GM21515 (cell line): ENCODE measurements around the gene B3GALT4.
A peak's percentile ranks its signal among the peaks of the same experiment; 100 is the strongest.

Experiments
- ATAC-seq: cut with Tn5 transposase; IDR thresholded peaks from one replicate; pipeline ENCODE4 v1.9.1; 2021; ENCODE audit not compliant: unreplicated experiment

Gene B3GALT4

GRCh38 chr6:33288921-33289783 lies 12.2 kb downstream of the B3GALT4 start, which contains the start of the genes PFDN6 and WDR46:
TSS of gene PFDN6 (plus strand) at chr6:33289601. CDS start at chr6:33289857, 256 bp downstream.
TSS of gene WDR46 (minus strand) at chr6:33289239. CDS start at chr6:33289170, 69 bp downstream.
- peak; percentile 72 for ATAC-seq

- peak; percentile 14 for ATAC-seq
Measured at GRCh38 chr6:33289784-33290315, 12.9 kb downstream of the B3GALT4 start.

- ATAC-seq = no peak
Measured at GRCh38 chr6:33290459-33290858, 13.5 kb downstream of the B3GALT4 start.

GRCh38 chr6:33292996-33293682 lies 16.2 kb downstream of the B3GALT4 start:
- ATAC-seq = no peak

GRCh38 chr6:33294086-33294823 lies 17.3 kb downstream of the B3GALT4 start:
- ATAC-seq = no peak

- no peak for ATAC-seq
Measured at GRCh38 chr6:33295621-33296369, 18.9 kb downstream of the B3GALT4 start.

DNA sequence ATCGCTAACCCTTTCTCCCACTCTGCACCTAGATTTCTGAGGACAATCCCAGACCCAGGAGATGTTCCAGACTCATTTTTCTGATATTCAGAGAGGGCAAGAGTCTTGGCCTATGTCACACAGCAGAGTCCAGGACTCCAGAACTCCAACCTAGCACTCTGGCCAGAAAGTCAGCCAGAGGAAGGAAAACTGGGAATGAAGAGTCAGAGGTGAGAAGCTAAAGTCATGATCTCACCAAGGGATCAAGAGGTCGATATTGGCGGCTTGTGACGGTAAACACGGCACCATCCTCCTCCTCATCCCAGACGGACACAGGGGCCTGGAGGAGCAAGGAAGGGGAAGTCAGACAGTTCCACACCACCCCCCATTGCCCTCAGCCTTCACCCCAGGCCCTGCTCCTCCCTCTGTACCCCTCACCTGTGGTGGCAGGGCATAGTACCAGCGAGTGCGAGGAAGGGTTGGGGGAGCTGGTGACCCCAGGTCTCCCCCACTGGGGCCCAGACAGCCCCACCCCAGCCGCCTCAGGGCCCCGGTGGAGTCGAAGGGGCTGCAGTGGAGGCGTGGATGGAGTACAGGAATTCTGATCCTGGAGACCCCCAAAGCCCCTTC lies 20.0 kb downstream of the B3GALT4 start:
- no peak for ATAC-seq

DNA sequence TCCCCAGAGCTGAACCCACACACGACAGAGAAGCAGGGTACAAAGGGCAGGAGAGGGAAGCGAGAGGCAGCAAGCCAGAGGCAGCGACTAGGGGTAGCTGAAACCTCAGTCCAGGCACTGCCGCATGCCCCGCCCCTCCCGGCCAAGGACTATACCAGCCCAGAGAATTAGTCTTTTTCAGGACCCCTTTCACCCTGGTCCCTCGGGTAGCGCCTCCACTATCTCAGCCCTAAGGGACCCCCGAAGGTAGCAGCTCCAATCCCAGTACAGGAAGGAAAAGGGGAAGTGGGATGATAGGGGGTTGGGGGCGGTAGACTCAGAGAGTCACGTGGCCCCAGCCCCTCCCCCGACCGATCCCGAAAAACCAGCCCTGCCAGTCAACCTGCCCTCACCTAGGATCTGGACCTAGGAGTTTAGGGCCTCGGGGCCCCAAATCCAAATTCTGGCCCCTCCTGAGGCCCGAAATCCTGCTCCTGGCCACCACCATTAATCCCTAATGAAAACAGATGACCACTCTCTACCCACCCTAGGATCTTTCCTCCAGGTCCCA lies 20.6 kb downstream of the B3GALT4 start:
- ATAC-seq = no peak

- ATAC-seq = no peak
Measured at GRCh38 chr6:33297956-33298772, 21.2 kb downstream of the B3GALT4 start.

DNA sequence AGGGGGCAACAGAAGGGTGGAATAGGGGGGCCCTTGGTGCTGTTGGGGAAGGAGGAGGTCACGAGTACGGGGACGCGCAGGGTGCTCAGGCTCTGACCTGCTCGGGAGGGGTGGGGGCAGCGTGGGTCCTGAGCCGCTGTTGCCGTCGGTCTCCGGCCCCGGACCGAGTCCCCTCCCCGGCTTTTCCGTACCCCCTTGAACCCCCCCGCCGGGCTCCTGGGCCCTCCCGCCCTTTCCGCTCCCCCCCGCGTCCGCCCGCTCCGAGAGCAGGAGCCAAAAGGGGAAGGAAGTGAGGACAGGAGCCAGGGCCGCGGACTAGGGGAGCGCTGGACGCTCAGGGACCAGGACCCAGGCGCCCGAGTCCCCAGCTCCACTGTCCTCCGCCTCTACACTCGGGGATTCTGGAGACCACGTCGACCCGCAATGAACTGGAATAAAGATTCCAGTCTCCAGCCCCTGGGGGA lies 21.9 kb downstream of the B3GALT4 start, which contains the start of gene RGL2:
RGL2 (minus strand) TSS at position 170 of the 464 bp plus-strand sequence. CDS start 332 bp downstream, outside the sequence.
- peak; percentile 24 for ATAC-seq

- peak; percentile 63 for ATAC-seq
Measured at GRCh38 chr6:33299237-33299944, 22.5 kb downstream of the B3GALT4 start.

GRCh38 chr6:33301877-33302276 lies 25.0 kb downstream of the B3GALT4 start:
- no peak for ATAC-seq

GRCh38 chr6:33304216-33304615 lies 27.3 kb downstream of the B3GALT4 start:
- no peak for ATAC-seq

GRCh38 chr6:33305052-33305451 lies 28.1 kb downstream of the B3GALT4 start:
- no peak for ATAC-seq

- no peak for ATAC-seq
Measured at GRCh38 chr6:33306356-33306755, 29.4 kb downstream of the B3GALT4 start.

GRCh38 chr6:33312361-33313104 lies 35.6 kb downstream of the B3GALT4 start:
- ATAC-seq = peak; percentile 28

DNA sequence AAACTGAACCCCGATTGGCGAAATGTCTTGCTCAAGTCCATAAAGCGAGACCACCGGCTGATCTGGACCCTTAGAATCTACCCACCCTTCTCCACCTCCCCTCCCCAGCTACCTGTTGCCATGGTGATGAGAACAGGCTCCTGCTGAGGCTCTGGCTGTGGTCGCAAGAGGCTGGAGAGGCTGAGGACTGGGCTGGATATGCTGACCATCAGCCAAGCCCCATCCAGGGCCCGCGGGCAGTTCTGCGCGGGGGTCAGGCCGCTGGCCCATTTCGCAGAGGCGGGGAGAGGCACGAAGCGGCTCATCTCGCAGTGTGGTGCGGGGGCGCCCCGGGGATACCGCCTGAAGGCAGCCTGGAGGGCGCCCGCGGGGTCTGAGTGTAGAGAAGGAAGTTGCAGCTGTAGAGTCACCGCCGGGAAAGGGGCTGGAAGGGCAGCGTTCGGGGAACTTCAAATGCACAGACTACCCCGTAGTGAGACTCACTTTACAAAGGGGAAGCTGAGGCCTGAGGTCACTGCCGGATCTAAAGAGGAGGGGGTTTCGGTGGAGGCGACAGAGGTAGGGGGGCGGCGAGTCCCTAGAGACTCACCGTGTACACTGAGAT lies 36.3 kb downstream of the B3GALT4 start:
- peak; percentile 1 for ATAC-seq
